Adrenal gland (tissue), 12 donors: ENCODE measurements around the gene CLMN. TPM values are rescaled to one million over a fixed set of nuclear protein-coding genes. Genes with fewer than 3 reads are reported as not detected.
A peak's percentile ranks its signal among the peaks of the same experiment; 100 is the strongest.

Experiments
- DNase-seq, 7 donors: peaks; one replicate each; pipeline ENCODE4 v3.0.0-alpha.2; 2019 to 2020
- H3K27ac ChIP-seq, 5 donors: fragments of 200-600 bp; sonication (generic) in 4 of 5; 1 replicate in 3 of 5; 2 replicates in 2 of 5; pipeline versions ENCODE4 v1.5.1 to v1.8.0; 2016 to 2020; ENCODE audit warnings: mild to moderate bottlenecking in 1 of 5
- H3K27me3 ChIP-seq: fragments of 200-600 bp; 2 replicates; pipeline ENCODE4 v1.8.0; 2021
- H3K36me3 ChIP-seq, 2 donors: fragments of 200-600 bp; replicated peaks in 1 of 2; 1 replicate in 1 of 2; 2 replicates in 1 of 2; pipeline versions ENCODE4 v1.5.1 to v1.8.0; 2018 to 2022
- H3K4me1 ChIP-seq, 2 donors: fragments of 200-600 bp; replicated peaks in 1 of 2; 1 replicate in 1 of 2; 2 replicates in 1 of 2; pipeline versions ENCODE4 v1.5.1 to v1.8.0; 2018 to 2021
- H3K4me3 ChIP-seq, 4 donors: fragments of 200-600 bp; sonication (generic) in 3 of 4; one replicate each; pipeline ENCODE4 v1.5.1; 2016 to 2018
- H3K9me3 ChIP-seq, 3 donors: fragments of 200-600 bp; sonication (generic) in 1 of 3; replicated peaks in 1 of 3; 1 replicate in 2 of 3; 2 replicates in 1 of 3; pipeline versions ENCODE4 v1.5.1 to v1.8.0; 2016 to 2021
- CTCF ChIP-seq, 6 experiments: fragments of 450-650 bp in 4 of 6; fragments of 200-600 bp in 2 of 6; sonication (generic) in 1 of 6; IDR thresholded peaks; 1 replicate in 5 of 6; 2 replicates in 1 of 6; pipeline versions ENCODE4 v1.5.1 to v1.8.0; 2016 to 2021; ENCODE audit warnings: antibody characterized with exemption in 6 of 6, mild to moderate bottlenecking in 2 of 6, moderate library complexity in 1 of 6
- POLR2A ChIP-seq, 2 donors: fragments of 450-650 bp; IDR thresholded peaks; one replicate each; pipeline ENCODE4 v1.6.1; 2017; ENCODE audit warnings: antibody characterized with exemption in 2 of 2, mild to moderate bottlenecking in 2 of 2, moderate library complexity in 1 of 2
- WGBS, 4 donors: extraction: QIAGEN DNeasy Blood & Tissue Kit in 2 of 4; methylation state at CpG; one replicate each; pipeline versions ENCODE4 v1.1.5 to v1.1.7; 2013 to 2017; 5-methylcytosine and 5-hydroxymethylcytosine counted together
- intact Hi-C, 2 donors: fragments of 100-400 bp; cut with DNase I; formaldehyde crosslinking; loops; one replicate each; pipeline versions ENCODE4 v1.14.1 to v1.15.0; 2022 to 2023
- polyA plus RNA-seq, 3 donors: library from polyadenylated mRNA; stranded (reverse); fragments of 200-250 nt in 2 of 3; fragments of 350-450 nt in 1 of 3; fragmentation: Illumina TruSeq in 1 of 3; extraction: RNeasy Lipid Tissue Mini Kit (QIAGEN cat#74804) in 1 of 3; gene quantifications; one replicate each; pipeline ENCODE4 v1.2.3, GENCODE V29; 2013 to 2014
- total RNA-seq, 9 donors: library from RNA; depleted of rRNA in 4 of 9; stranded (reverse); fragments of >200 nt in 4 of 9; fragments of 120-200 nt in 1 of 9; fragmentation: NEBNext Ultra II Directional in 1 of 9; extraction: Animal tissue kit (Norgen Biotek cat#: 25700) in 1 of 9; gene quantifications; one replicate each; pipeline versions ENCODE4 v1.1.0 to v1.2.4, GENCODE V29; 2013 to 2023
- donor health status: healthy with polysubstance abuse.
- donor health status: Bipolar disorder and iron deficiency.
- donor health status: DM: yes; HTN: yes; CAD: no.
- donor health status: DM: no; HTN: no; CAD: no.
- donor health status: DM: no; HTN: no; CAD: no.
- donor health status: DM: yes; HTN: yes; CAD: no.

CLMN gene
- total and polyA plus RNA-seq, 12 donors, result 2.7 to 9.5 (median 4.9) TPM

GRCh38 chr14:95229749-95230148, 90.0 kb downstream of the CLMN start:
- Histone ChIP-seq H3K4me3 (no peak overlapping the region), H3K4me1 (peaks cover 0 to 16% of the 10 kb centered on the region in 2 donors), H3K27me3 (no peaks in the 10 kb centered on the region), H3K27ac (no peak overlapping the region), H3K36me3 (no peaks in the 10 kb centered on the region), H3K9me3 (no peaks in the 10 kb centered on the region)
- no peak for TF ChIP-seq POLR2A (IDR thresholded peaks at IDR 0.05)
- TF ChIP-seq CTCF (IDR thresholded peaks at IDR 0.05), result no peak
- intact Hi-C loops, result no loop called here
- no peak for DNase-seq
- WGBS, 4 donors, result 84 to 88% (median 87%) methylated on average over 6 of the region's 6 CpGs

DNA sequence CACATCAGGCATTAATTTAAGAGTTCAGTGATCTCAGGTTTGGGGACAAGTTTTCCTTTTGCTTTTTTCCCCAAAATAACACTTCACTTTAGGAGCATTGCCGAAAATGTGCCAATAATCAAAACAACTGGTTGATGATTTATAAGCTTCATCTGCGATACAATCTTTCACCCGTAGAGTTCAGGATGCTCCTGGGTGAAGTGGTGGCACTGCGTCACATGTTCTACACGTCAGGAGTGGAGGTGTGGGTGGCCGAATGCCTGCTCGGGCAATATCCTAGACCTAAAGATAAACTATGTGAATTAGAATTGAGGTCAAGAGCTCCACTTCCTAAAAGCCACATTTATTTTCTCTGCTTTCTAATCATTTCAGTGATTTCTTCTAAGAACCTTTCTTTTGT, 91.5 kb downstream of the CLMN start:
- DNase-seq, result no peak
- peaks cover 0 to 5% of the 10 kb centered on the region in 2 donors for H3K4me1 ChIP-seq
- no peaks in the 10 kb centered on the region for H3K9me3 ChIP-seq
- no peaks in the 10 kb centered on the region for H3K36me3 ChIP-seq
- H3K27me3 ChIP-seq, result no peaks in the 10 kb centered on the region
- no peak overlapping the region for H3K27ac ChIP-seq
- H3K4me3 ChIP-seq, result no peak overlapping the region
- TF ChIP-seq POLR2A (IDR thresholded peaks at IDR 0.05), result no peak
- TF ChIP-seq CTCF (IDR thresholded peaks at IDR 0.05), result no peak
- intact Hi-C loops, result no loop called here
- WGBS, 4 donors, result 74 to 81% (median 78%) methylated on average over 7 of the region's 7 CpGs

GRCh38 chr14:95227279-95227860, 92.3 kb downstream of the CLMN start:
- intact Hi-C loops, result no loop called here
- no peak for TF ChIP-seq CTCF (IDR thresholded peaks at IDR 0.05)
- TF ChIP-seq POLR2A (IDR thresholded peaks at IDR 0.05), result no peak
- peaks cover 0 to 5% of the 10 kb centered on the region in 2 donors for H3K4me1 ChIP-seq
- DNase-seq, result peak in 1 of 7 donors; percentile 21
- WGBS, 4 donors, result 35 to 61% (median 50%) methylated on average over 17 to 19 of the region's 19 CpGs
- no peaks in the 10 kb centered on the region for H3K27me3 ChIP-seq
- no peak overlapping the region for H3K27ac ChIP-seq
- no peaks in the 10 kb centered on the region for H3K36me3 ChIP-seq
- H3K9me3 ChIP-seq, result no peaks in the 10 kb centered on the region
- H3K4me3 ChIP-seq, result no peak overlapping the region

DNA sequence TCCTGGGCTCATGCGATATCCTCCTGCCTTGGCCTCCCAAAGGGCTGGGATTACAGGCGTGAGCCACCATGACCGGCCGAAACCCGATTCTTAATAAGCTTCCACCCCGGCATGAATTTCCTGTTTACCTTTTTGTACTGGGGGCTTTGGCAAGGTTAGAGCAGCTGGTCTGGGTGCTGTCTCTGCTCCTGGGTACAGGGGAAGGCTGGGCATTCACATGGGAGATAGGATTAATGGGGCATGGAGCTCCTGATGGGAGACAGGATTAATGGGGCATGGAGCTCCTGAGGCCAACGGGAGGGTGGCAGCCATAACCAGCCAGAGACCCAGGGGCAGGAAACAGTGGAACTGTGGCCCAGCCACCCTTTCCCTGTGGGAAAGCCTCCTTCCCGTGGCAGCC, 92.9 kb downstream of the CLMN start:
- no peak overlapping the region for H3K27ac ChIP-seq
- intact Hi-C loops, result no loop called here
- H3K9me3 ChIP-seq, result no peaks in the 10 kb centered on the region
- peaks cover 0 to 5% of the 10 kb centered on the region in 2 donors for H3K4me1 ChIP-seq
- no peak for DNase-seq
- H3K27me3 ChIP-seq, result no peaks in the 10 kb centered on the region
- TF ChIP-seq POLR2A (IDR thresholded peaks at IDR 0.05) (no peak), CTCF (IDR thresholded peaks at IDR 0.05) (no peak)
- H3K4me3 ChIP-seq, result no peak overlapping the region
- WGBS, 4 donors, result 66 to 83% (median 72%) methylated on average over 8 of the region's 8 CpGs
- H3K36me3 ChIP-seq, result no peaks in the 10 kb centered on the region
